Effector memory CD4-positive, alpha-beta T cell (primary cell): ENCODE measurements around the gene SSTR3.
A peak's percentile ranks its signal among the peaks of the same experiment; 100 is the strongest.

ENCODE experiments used
- DNase-seq, 3 donors: peaks; one replicate each; pipeline ENCODE4 v3.0.0-alpha.2; 2020
- H3K27ac ChIP-seq: 2 replicates; pipeline ENCODE4 v1.7.0; 2013; ENCODE audit warnings: mild to moderate bottlenecking, low read length, moderate library complexity; ENCODE audit not compliant: insufficient read depth, poor library complexity, severe bottlenecking
- H3K27me3 ChIP-seq: replicated peaks from 2 replicates; pipeline ENCODE4 v1.7.0; 2013; ENCODE audit warnings: mild to moderate bottlenecking, low read length; ENCODE audit not compliant: insufficient read depth, control insufficient read depth, poor library complexity, severe bottlenecking
- H3K36me3 ChIP-seq: 2 replicates; pipeline ENCODE4 v1.7.0; 2013; ENCODE audit warnings: mild to moderate bottlenecking, low read length, moderate library complexity; ENCODE audit not compliant: control insufficient read depth, insufficient read depth
- H3K4me1 ChIP-seq: 2 replicates; pipeline ENCODE4 v1.7.0; 2013; ENCODE audit warnings: low read length, mild to moderate bottlenecking; ENCODE audit not compliant: control insufficient read depth, insufficient read depth, poor library complexity, severe bottlenecking
- H3K4me3 ChIP-seq: 2 replicates; pipeline ENCODE4 v1.7.0; 2013; ENCODE audit warnings: low read length, low read depth, mild to moderate bottlenecking; ENCODE audit not compliant: insufficient read depth, poor library complexity, severe bottlenecking
- H3K9me3 ChIP-seq: 2 replicates; pipeline ENCODE4 v1.7.0; 2013; ENCODE audit warnings: mild to moderate bottlenecking, low read length, moderate library complexity; ENCODE audit not compliant: control insufficient read depth
- total RNA-seq, 3 donors: gene quantifications; one replicate each; lab custom pipeline; 2026; lab: John Stamatoyannopoulos, UW

The SSTR3 gene
- total RNA-seq, result 1.3 to 7.3 (median 3.7) reads per million in 3 donors

GRCh38 chr22:37212174-37212906 is at the start of gene SSTR3:
Gene SSTR3 (minus strand): TSS chr22:37212477. CDS start chr22:37207803, 4,674 bp downstream.
- no peaks in the 10 kb centered on the region for H3K36me3 ChIP-seq
- H3K4me3 ChIP-seq, result no peak within 1 kb of the TSS
- H3K4me1 ChIP-seq, result peaks cover 9% of the 10 kb centered on the region
- no peak within 1 kb of the TSS for H3K27ac ChIP-seq
- DNase-seq, result no peak
- H3K9me3 ChIP-seq, result no peaks in the 10 kb centered on the region
- H3K27me3 ChIP-seq, result no peaks in the 10 kb centered on the region

GRCh38 chr22:37260901-37261336 is 48.6 kb upstream of the SSTR3 start:
- H3K27ac ChIP-seq, result no peak overlapping the region
- H3K4me3 ChIP-seq, result no peak overlapping the region
- DNase-seq, result peak; percentile 40 to 56 (median 50)
- H3K27me3 ChIP-seq, result no peaks in the 10 kb centered on the region
- H3K4me1 ChIP-seq, result peaks cover 16% of the 10 kb centered on the region
- H3K36me3 ChIP-seq, result no peaks in the 10 kb centered on the region
- H3K9me3 ChIP-seq, result peaks cover 5% of the 10 kb centered on the region

- Histone ChIP-seq H3K4me1 (peaks cover 16% of the 10 kb centered on the region), H3K9me3 (peaks cover 5% of the 10 kb centered on the region), H3K4me3 (no peak overlapping the region), H3K27me3 (no peaks in the 10 kb centered on the region), H3K27ac (no peak overlapping the region), H3K36me3 (no peaks in the 10 kb centered on the region)
- DNase-seq, result no peak
Observed at GRCh38 chr22:37260155-37260795, 48.0 kb upstream of the SSTR3 start.

GRCh38 chr22:37259540-37260029 is 47.3 kb upstream of the SSTR3 start:
- no peak overlapping the region for H3K4me3 ChIP-seq
- H3K27me3 ChIP-seq, result no peaks in the 10 kb centered on the region
- no peaks in the 10 kb centered on the region for H3K36me3 ChIP-seq
- no peak overlapping the region for H3K27ac ChIP-seq
- H3K4me1 ChIP-seq, result peaks cover 16% of the 10 kb centered on the region
- no peak for DNase-seq
- peaks cover 5% of the 10 kb centered on the region for H3K9me3 ChIP-seq

GRCh38 chr22:37258753-37259401 is 46.6 kb upstream of the SSTR3 start:
- Histone ChIP-seq H3K4me3 (no peak overlapping the region), H3K36me3 (no peaks in the 10 kb centered on the region), H3K9me3 (no peaks in the 10 kb centered on the region), H3K4me1 (peaks cover 16% of the 10 kb centered on the region), H3K27me3 (no peaks in the 10 kb centered on the region), H3K27ac (no peak overlapping the region)
- DNase-seq, result no peak

GRCh38 chr22:37258005-37258752 is 45.9 kb upstream of the SSTR3 start:
- Histone ChIP-seq H3K36me3 (no peaks in the 10 kb centered on the region), H3K4me1 (peaks cover 16% of the 10 kb centered on the region), H3K27ac (no peak overlapping the region), H3K9me3 (no peaks in the 10 kb centered on the region), H3K4me3 (no peak overlapping the region), H3K27me3 (no peaks in the 10 kb centered on the region)
- no peak for DNase-seq

- H3K4me3 ChIP-seq, result no peak overlapping the region
- H3K27ac ChIP-seq, result no peak overlapping the region
- H3K27me3 ChIP-seq, result no peaks in the 10 kb centered on the region
- no peak for DNase-seq
- H3K9me3 ChIP-seq, result no peaks in the 10 kb centered on the region
- no peaks in the 10 kb centered on the region for H3K36me3 ChIP-seq
- peaks cover 16% of the 10 kb centered on the region for H3K4me1 ChIP-seq
Observed at GRCh38 chr22:37256075-37256726, 43.9 kb upstream of the SSTR3 start.

GRCh38 chr22:37255558-37256006 is 43.3 kb upstream of the SSTR3 start:
- no peak for DNase-seq
- H3K4me3 ChIP-seq, result no peak overlapping the region
- no peak overlapping the region for H3K27ac ChIP-seq
- no peaks in the 10 kb centered on the region for H3K27me3 ChIP-seq
- peaks cover 10% of the 10 kb centered on the region for H3K4me1 ChIP-seq
- H3K9me3 ChIP-seq, result no peaks in the 10 kb centered on the region
- no peaks in the 10 kb centered on the region for H3K36me3 ChIP-seq

GRCh38 chr22:37254867-37255233 is 42.6 kb upstream of the SSTR3 start:
- H3K4me3 ChIP-seq, result no peak overlapping the region
- no peaks in the 10 kb centered on the region for H3K9me3 ChIP-seq
- no peak overlapping the region for H3K27ac ChIP-seq
- no peaks in the 10 kb centered on the region for H3K27me3 ChIP-seq
- no peak for DNase-seq
- H3K4me1 ChIP-seq, result peaks cover 6% of the 10 kb centered on the region
- H3K36me3 ChIP-seq, result no peaks in the 10 kb centered on the region
